CD4-positive, alpha-beta T cell treated with Interleukin-10 for 1 hour (primary cell): ENCODE measurements around the gene TMEM30B.

Source experiments
- DNase-seq: peaks from one replicate; pipeline ENCODE4 v3.0.0-alpha.2; 2020

Gene TMEM30B

GRCh38 chr14:61229475-61229888 is 51.7 kb downstream of the TMEM30B start:
- DNase-seq, result no peak

GRCh38 chr14:61227884-61228591 is 53.1 kb downstream of the TMEM30B start:
- DNase-seq, result no peak
